NAMALWA (cell line): ENCODE data around the gene SLC38A3.

Experiments used
- DNase-seq: peaks from one replicate; pipeline ENCODE4 v3.0.0-alpha.2; 2015; ENCODE audit warnings: low spot score

The SLC38A3 gene

GRCh38 chr3:50169232-50169832 is 35.7 kb upstream of the SLC38A3 start:
- no peak for DNase-seq

GRCh38 chr3:50169858-50170257 is 35.2 kb upstream of the SLC38A3 start:
- DNase-seq = no peak

- no peak for DNase-seq
Measured at GRCh38 chr3:50170689-50171088, 34.4 kb upstream of the SLC38A3 start.

DNA sequence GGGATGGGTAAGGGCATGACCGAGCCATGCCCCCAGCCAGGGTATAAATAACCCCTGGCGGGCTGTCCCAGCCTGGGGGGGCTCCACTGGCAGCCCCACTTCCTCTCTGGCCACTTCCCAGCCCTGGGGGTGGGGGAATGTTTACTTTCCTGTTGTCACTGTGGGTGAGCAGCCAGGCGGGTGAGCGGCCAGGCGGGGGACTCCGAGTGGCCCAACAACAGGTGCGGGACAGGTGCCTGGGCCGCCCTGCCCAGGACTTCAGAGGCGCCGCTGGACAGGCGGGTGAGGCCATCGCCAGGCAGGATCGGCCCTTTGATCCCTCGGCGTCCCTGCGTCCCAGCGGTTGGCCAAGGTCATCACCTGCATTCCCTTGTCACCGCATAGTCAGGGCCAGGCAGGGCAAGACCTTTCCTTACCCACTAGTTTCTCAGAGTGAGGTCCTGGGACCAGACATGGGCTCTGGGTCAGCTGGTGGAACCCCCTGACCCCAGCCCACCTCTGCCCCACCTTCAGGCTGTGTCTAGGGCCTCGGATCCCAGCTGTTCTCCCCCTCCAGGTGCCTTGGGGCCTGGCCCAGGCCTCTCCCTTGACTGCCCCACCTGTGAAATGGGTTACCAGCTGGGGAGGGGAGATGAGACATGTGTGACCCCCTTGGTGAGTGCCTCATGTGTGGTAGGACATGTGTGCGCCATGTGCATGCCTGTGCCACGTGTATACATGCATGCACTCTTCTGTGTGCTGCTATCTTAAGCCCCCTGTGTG is 33.4 kb upstream of the SLC38A3 start:
- DNase-seq = no peak

DNA sequence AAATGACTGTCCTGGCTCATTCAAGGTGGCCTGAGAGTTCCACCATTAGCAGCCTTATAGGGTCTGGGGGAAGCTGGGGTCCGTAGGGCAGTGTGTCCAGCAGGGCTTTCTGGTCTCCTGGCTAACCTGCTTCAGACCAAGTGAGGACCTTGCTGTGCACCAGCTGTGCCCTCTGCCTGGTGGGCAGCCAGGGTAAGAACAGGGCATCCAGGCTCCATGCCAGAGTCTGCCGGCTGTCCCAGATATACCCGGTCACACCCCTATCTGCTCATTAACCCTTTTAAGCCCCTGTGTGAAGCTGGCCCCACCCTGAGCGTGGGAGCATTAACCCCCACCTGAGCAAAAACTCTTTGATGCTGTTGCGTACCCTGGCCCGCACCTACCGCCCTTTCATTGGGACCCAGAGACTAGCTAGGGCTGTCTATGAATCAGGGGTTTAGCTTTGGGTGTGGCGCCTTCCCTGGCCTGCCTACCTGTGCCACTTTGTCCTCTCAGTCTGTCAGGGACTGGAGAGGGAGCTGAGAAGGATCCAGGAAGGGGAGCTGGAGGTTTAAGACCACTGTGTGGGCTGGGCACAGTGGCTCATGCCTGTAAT is 32.3 kb upstream of the SLC38A3 start:
- DNase-seq = no peak

DNA sequence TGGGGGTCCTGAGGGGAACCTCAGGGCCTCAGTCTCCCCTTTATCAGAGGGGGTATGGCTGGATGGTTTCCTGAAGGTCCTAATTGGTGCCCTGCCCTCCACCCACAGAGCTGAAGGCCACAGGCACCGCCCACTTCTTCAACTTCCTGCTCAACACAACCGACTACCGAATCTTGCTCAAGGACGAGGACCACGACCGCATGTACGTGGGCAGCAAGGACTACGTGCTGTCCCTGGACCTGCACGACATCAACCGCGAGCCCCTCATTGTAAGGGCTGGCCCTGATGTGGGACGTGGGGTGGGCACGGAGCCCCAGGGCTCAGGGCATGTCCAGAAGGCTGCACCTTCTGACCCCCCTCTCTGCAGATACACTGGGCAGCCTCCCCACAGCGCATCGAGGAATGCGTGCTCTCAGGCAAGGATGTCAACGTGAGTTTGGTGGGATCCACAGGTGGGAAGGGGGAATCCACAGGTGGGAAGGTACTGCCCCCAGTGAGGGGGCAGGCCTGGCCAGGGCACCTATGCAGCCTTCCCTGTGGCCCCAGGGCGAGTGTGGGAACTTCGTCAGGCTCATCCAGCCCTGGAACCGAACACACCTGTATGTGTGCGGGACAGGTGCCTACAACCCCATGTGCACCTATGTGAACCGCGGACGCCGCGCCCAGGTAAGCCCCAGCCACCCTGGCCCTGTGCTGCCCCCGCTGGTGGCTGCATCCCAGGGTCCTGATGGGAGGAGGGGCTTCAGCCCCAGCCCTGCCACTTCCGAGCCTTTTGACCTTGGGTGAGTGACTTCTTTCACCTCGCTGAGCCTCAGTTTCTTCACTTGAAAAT is 31.2 kb upstream of the SLC38A3 start:
- no peak for DNase-seq

DNA sequence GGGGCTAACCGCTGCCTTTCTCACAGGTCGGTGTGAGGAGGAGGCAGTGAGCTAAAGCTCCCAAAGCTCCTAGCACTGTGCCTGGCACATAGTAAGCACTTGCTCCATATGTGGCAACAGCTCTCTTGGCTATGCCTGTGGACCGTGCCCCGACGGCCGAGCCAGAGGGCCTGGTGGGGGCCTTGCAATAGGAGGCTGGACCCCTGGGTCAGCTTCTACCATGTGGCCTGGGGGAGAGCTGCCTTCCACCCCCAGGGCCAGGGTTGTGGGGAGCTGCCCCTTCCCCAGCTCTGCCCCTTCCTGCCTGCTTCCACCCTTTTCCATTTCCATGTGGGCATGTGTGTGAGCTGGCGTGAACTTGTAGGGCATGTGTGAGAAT is 30.6 kb upstream of the SLC38A3 start:
- no peak for DNase-seq

GRCh38 chr3:50174947-50175524 is 30.0 kb upstream of the SLC38A3 start:
- peak; percentile 8 for DNase-seq

DNA sequence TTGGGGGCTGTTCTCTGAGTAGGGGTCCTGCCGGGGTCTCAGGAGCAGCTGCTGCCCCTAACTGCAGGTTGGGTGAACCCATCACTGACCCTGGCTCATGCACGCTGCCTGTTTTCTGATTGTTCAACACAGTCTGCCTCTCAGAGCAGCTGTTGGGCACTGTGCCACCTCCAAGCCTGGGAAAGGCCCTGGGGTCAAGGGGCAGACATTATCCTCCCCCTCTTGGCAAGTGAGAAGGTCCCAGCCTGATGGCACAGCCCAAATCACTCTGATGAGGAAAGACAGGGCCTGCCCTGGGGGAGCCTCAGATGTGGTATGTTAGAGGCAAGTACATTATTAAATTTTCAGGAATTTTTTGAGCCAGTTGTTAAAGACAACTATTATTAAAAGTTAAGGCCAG is 27.7 kb upstream of the SLC38A3 start:
- DNase-seq = no peak

- no peak for DNase-seq
Measured at GRCh38 chr3:50179710-50180109, 25.4 kb upstream of the SLC38A3 start.

- DNase-seq = no peak
Measured at GRCh38 chr3:50181985-50182384, 23.1 kb upstream of the SLC38A3 start.

DNA sequence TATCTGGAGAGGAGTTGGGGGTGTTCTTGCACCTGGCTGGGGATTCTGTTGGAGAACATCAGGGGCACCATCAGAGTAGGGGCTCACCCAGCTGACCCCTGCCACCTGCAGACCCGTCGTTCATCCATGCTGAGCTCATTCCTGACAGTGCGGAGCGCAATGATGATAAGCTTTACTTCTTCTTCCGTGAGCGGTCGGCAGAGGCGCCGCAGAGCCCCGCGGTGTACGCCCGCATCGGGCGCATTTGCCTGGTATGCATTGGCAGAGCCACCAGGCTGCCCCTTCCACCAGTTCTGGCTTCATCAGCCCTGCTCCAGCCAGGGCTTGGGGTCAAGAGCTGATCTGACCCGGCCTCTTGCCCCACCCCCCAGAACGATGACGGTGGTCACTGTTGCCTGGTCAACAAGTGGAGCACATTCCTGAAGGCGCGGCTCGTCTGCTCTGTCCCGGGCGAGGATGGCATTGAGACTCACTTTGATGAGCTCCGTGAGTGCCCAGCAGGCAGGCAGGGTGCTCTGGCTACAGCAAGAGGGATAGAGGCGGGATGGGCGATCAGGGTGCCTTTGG is 22.5 kb upstream of the SLC38A3 start:
- DNase-seq = no peak

- DNase-seq = no peak
Measured at GRCh38 chr3:50183755-50184154, 21.3 kb upstream of the SLC38A3 start.

DNA sequence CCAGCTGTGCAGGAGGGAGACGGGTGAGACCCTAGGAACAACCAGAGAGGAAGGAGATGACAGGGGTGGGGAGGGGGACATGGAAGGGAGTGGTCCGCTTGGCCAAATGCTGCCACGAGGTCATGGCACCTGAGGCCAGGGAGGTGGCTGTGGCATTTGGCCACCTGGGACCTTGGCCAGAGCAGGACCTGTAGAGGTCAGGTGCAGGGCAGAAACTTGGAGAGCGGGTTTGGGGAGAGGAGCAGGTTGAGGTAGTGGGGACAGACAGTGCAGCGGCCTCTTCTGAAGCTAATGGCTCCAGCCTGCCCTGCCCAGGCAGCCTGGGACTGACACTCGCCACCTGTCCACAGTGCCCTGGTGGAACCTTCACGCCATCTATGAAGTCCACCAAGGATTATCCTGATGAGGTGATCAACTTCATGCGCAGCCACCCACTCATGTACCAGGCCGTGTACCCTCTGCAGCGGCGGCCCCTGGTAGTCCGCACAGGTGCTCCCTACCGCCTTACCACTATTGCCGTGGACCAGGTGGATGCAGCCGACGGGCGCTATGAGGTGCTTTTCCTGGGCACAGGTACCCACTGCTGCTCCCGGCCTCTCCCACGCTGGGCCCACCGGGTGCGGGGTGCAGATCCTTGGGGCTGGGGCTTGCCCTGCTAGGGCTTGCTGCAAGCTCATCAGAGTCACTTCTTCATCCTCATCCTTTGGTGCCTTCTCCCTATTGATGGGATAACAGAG is 20.7 kb upstream of the SLC38A3 start:
- DNase-seq = no peak

GRCh38 chr3:50185230-50185629 is 19.8 kb upstream of the SLC38A3 start:
- no peak for DNase-seq

DNA sequence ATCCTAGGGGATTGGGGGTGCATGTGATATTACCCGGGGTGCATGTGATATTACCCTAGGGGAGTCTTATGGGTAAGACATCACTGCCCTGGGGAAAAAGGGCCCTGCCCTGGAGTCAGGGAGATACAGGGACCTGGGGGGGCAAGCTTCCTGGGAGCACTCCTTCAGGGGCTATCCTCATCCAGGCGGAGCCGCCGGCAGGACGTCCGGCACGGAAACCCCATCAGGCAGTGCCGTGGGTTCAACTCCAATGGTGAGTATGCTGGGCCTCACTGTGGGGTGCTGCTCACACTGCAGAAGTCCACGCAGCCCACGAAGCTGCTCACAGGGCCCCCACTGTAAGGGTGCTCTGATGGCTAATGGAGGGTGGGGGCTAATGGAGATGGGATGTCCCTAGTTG is 19.0 kb upstream of the SLC38A3 start:
- no peak for DNase-seq

DNA sequence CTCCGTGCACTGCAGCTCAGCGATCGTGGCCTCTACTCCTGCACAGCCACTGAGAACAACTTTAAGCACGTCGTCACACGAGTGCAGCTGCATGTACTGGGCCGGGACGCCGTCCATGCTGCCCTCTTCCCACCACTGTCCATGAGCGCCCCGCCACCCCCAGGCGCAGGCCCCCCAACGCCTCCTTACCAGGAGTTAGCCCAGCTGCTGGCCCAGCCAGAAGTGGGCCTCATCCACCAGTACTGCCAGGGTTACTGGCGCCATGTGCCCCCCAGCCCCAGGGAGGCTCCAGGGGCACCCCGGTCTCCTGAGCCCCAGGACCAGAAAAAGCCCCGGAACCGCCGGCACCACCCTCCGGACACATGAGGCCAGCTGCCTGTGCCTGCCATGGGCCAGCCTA is 17.3 kb upstream of the SLC38A3 start:
- DNase-seq = no peak

GRCh38 chr3:50189274-50189673 is 15.8 kb upstream of the SLC38A3 start:
- peak; percentile 66 for DNase-seq

- DNase-seq = no peak
Measured at GRCh38 chr3:50189989-50190388, 15.1 kb upstream of the SLC38A3 start.

DNA sequence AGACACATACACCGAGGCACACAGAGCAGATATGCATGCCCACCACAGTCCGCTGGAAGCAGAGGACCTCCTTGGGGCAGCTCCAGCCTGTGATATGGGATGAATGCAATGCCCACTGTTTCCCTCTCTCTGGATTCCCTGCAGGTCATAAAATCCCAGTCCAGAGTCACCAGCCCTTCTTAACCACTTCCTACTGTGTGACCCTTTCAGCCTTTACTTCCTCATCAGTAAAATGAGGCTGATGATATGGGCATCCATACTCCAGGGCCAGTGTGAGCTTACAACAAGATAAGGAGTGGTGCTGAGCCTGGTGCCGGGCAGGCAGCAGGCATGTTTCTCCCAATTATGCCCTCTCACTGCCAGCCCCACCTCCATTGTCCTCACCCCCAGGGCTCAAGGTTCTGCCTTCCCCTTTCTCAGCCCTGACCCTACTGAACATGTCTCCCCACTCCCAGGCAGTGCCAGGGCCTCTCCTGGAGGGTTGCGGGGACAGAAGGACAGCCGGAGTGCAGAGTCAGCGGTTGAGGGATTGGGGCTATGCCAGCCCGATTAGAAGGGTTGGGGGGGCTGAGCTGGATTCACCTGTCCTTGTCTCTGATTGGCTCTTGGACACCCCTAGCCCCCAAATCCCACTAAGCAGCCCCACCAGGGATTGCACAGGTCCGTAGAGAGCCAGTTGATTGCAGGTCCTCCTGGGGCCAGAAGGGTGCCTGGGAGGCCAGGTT is 14.0 kb upstream of the SLC38A3 start, which contains the start of gene GNAT1:
GNAT1 (plus strand) TSS at position 675 of the 725 bp plus-strand sequence. CDS start 116 bp downstream, outside the sequence.
- no peak for DNase-seq
